ENCODE measurements around the gene MT4.

MT4 gene

GRCh38 chr16:56605475-56605874, 40.6 kb downstream of the MT4 start:
- no peak for DNase-seq (ENCODE audit: low spot score)

GRCh38 chr16:56606071-56606475, 41.2 kb downstream of the MT4 start:
- no peak for DNase-seq (ENCODE audit: low spot score)

- no peak for DNase-seq (ENCODE audit: low spot score)
Measured at GRCh38 chr16:56606476-56607108, 41.7 kb downstream of the MT4 start.

- no peak for DNase-seq (ENCODE audit: low spot score)
Measured at GRCh38 chr16:56607109-56607618, 42.3 kb downstream of the MT4 start.

GRCh38 chr16:56607675-56608042, 42.8 kb downstream of the MT4 start:
- DNase-seq (ENCODE audit: low spot score) = no peak

- peak; percentile 98 for DNase-seq (ENCODE audit: low spot score)
Measured at GRCh38 chr16:56608043-56608875, 43.4 kb downstream of the MT4 start, which contains the start of gene MT2A. Gene MT2A (plus strand): TSS chr16:56608584. CDS start chr16:56608656, 72 bp downstream.

GRCh38 chr16:56608876-56609462, 44.1 kb downstream of the MT4 start:
- no peak for DNase-seq (ENCODE audit: low spot score)

- DNase-seq (ENCODE audit: low spot score) = no peak
Measured at GRCh38 chr16:56609463-56609921, 44.6 kb downstream of the MT4 start.

GRCh38 chr16:56610017-56610608, 45.2 kb downstream of the MT4 start:
- no peak for DNase-seq (ENCODE audit: low spot score)

- no peak for DNase-seq (ENCODE audit: low spot score)
Measured at GRCh38 chr16:56610609-56611111, 45.8 kb downstream of the MT4 start.

- no peak for DNase-seq (ENCODE audit: low spot score)
Measured at GRCh38 chr16:56611281-56611833, 46.5 kb downstream of the MT4 start.

GRCh38 chr16:56613706-56614105, 48.8 kb downstream of the MT4 start:
- no peak for DNase-seq (ENCODE audit: low spot score)

GRCh38 chr16:56614549-56614991, 49.7 kb downstream of the MT4 start:
- no peak for DNase-seq (ENCODE audit: low spot score)

- no peak for DNase-seq (ENCODE audit: low spot score)
Measured at GRCh38 chr16:56615353-56615752, 50.5 kb downstream of the MT4 start.

GRCh38 chr16:56616608-56617211, 51.8 kb downstream of the MT4 start:
- DNase-seq (ENCODE audit: low spot score) = no peak

GRCh38 chr16:56617212-56618085, 52.6 kb downstream of the MT4 start:
- no peak for DNase-seq (ENCODE audit: low spot score)

GRCh38 chr16:56618138-56618537, 53.3 kb downstream of the MT4 start:
- DNase-seq (ENCODE audit: low spot score) = no peak

Data from LoVo (cell line).